ENCODE measurements around the gene IL12RB1.

- TF ChIP-seq BHLHE40 (IDR thresholded peaks at IDR 0.05; ENCODE audit: borderline replicate concordance): no peak
- no peak for TF ChIP-seq ELF4 (IDR thresholded peaks at IDR 0.05)
- TF ChIP-seq FOXK2 (IDR thresholded peaks at IDR 0.05): no peak
- TF ChIP-seq, protein P1, sequence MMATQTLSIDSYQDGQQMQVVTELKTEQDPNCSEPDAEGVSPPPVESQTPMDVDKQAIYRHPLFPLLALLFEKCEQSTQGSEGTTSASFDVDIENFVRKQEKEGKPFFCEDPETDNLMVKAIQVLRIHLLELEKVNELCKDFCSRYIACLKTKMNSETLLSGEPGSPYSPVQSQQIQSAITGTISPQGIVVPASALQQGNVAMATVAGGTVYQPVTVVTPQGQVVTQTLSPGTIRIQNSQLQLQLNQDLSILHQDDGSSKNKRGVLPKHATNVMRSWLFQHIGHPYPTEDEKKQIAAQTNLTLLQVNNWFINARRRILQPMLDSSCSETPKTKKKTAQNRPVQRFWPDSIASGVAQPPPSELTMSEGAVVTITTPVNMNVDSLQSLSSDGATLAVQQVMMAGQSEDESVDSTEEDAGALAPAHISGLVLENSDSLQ (IDR thresholded peaks at IDR 0.05): no peak
- TF ChIP-seq CTBP1 (IDR thresholded peaks at IDR 0.05; ENCODE audit: borderline replicate concordance): no peak
- TF ChIP-seq HDGF (IDR thresholded peaks at IDR 0.05; ENCODE audit: borderline replicate concordance): no peak
- TF ChIP-seq FOXM1 (IDR thresholded peaks at IDR 0.05; ENCODE audit: borderline replicate concordance): no peak
- no peak for TF ChIP-seq SP1 (IDR thresholded peaks at IDR 0.05)
- no peak for TF ChIP-seq ZNF384 (IDR thresholded peaks at IDR 0.05)
- no peak for TF ChIP-seq TARDBP (IDR thresholded peaks at IDR 0.05)
- no peak for TF ChIP-seq LEF1 (IDR thresholded peaks at IDR 0.05; ENCODE audit: borderline replicate concordance)
- no peak for TF ChIP-seq FOXA1 (IDR thresholded peaks at IDR 0.05)
Measured at GRCh38 chr19:18009412-18010066, 77.2 kb downstream of the IL12RB1 start.

Data from HEK293T (cell line).